Fibroblast of skin of left biceps (primary cell): ENCODE results near the gene EML5.

Source experiments
- DNase-seq, 2 experiments: peaks; one replicate each; pipeline ENCODE4 v3.0.0-alpha.2; 2013; ENCODE audit warnings: low read depth in 2 of 2

The EML5 gene

DNA sequence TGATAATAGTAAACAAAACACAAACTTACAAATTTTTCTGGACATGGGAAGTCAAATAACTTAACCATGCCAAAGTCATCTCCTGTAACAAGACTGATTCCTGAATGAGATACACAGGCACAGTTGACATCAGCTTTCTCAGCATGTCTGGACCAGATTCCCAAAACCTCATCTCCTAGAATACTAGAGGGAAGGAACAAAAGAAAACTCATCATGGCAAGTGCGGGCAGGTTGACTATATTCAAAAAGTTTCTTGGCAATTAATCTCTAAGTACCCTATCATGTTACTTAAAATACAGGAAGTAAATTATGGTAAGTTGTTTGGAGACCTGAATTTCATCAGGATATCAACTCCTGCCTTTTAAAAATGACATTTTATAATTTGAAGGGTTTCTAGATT is 176.1 kb downstream of the EML5 start:
- no peak for DNase-seq

DNA sequence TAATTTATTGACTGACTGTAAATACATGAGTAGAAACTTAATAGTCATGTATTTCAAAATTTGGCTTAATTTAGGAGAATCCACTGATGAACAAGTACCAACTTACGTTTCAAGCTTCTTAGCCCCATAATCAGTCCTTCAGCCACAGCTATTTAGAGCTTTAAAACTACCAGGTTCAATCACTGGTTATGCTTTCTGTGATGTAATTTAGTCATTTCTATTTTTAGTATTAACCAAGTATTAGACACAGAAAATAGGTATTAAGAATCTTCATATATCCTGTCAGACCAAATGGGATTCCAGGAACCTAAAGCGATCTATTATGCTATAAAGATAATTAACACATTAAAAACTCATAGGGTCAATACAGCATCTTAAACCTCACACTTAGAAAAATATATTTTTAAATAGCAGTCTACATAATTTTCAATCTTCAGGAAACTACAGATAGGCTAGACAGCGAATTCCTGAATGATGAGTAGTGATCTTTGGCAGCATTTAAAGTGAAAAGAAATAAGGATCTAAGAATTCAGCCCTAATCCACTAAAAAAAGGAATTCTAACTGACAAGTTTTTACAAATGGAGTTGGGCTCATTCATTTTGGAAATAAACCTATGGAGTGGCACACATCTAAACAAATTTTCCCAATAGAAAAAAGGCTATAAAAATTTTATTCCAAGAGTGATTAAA is 178.4 kb downstream of the EML5 start:
- DNase-seq = peak; percentile 40 to 48

DNA sequence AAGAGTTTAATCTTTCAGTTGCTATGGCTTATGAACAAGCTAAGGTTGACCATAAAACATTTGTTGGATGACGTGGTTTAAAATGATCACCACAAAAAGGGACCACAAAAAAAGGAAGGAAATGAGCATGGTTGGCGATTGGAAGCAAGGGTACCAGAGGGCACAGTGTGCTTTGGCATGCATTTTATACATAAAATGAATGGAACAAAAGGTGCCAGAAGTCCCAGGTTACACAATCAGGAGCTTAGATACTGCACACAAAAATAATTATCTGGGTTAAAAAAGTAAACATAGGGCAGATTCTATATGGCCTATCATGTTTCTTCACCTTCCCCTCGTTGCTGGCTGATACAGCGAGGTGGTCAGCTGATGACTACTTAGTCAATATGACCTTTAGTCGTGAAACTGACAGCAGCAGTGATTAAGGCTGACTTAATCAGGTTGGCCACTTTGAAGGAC is 179.2 kb downstream of the EML5 start:
- no peak for DNase-seq

- DNase-seq = no peak
These were observed 179.8 kb downstream of the EML5 start for GRCh38 chr14:88612981-88613380.

GRCh38 chr14:88611878-88612277 is 180.9 kb downstream of the EML5 start:
- no peak for DNase-seq

DNA sequence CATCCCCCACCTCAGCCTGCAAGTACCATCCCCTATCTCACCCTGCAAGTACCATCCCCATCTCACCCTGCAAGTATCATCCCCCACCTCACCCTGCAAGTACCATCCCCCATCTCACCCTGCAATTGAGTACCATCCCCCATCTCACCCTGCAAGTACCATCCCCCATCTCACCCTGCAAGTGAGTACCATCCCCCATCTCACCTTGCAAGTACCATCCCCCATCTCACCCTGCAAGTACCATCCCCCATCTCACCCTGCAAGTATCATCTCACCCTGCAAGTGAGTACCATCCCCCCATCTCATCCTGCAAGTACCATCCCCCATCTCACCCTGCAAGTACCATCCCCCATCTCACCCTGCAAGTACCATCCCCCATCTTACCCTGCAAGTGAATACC is 184.9 kb downstream of the EML5 start:
- no peak for DNase-seq

GRCh38 chr14:88605594-88605993 is 187.2 kb downstream of the EML5 start:
- DNase-seq = no peak

GRCh38 chr14:88604212-88604611 is 188.5 kb downstream of the EML5 start:
- no peak for DNase-seq

GRCh38 chr14:88599761-88600439 is 192.9 kb downstream of the EML5 start:
- DNase-seq = no peak

GRCh38 chr14:88599326-88599725 is 193.4 kb downstream of the EML5 start:
- no peak for DNase-seq

DNA sequence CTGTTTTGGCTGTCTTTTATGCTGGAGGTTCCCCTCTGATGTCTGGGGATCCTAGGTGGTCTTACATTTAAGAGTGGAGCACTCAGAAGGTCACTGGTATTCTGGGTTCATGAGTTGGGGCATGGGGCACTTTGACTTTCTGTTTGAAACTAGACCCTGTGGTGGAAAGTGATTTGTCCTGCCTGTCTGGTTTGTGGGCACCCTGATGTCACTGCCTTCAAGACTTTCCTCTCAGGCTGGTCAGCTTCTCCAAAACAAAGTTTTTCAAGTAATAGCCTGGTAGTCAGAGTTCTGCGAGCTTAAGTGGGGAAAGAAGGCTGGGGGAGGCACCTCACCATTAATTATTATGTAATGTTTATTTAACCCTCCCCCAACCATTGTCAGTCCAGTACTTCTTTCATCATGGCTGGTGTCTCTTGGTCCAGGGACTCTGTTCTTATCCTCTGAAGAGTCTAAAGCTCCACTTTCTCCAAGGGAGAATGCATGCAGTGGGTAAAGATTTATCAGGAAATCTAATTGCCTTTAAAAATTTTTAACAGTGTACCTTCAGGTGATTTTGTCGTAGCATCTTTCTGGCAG is 194.6 kb downstream of the EML5 start:
- DNase-seq = no peak

GRCh38 chr14:88597601-88598000 is 195.2 kb downstream of the EML5 start:
- DNase-seq = no peak

- no peak for DNase-seq
These were observed 195.7 kb downstream of the EML5 start for GRCh38 chr14:88597038-88597437.

- DNase-seq = no peak
These were observed 200.7 kb downstream of the EML5 start for GRCh38 chr14:88592031-88592430.

GRCh38 chr14:88590173-88590572 is 202.6 kb downstream of the EML5 start:
- no peak for DNase-seq

- no peak for DNase-seq
These were observed 204.7 kb downstream of the EML5 start for GRCh38 chr14:88588081-88588480.

DNA sequence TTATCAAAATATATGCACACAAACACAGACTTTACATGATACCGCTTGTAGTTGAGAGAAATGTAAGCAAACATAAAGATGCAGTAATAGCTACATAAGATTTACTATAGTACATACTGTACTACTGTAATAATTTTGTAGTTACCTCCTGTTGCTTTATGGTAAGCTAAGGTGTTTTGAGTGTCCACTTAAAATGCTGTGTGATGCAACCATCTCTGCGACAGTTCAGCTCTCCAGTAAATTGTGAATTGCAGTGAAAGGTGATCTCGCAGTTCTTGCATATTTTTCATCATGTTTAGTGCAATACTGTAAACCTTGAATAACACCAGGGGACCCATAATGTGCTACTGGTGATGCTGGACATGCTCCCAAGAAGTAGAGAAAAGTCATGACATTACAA is 208.3 kb downstream of the EML5 start:
- no peak for DNase-seq

GRCh38 chr14:88576222-88576621 is 216.5 kb downstream of the EML5 start:
- DNase-seq = no peak

GRCh38 chr14:88572117-88572516 is 220.6 kb downstream of the EML5 start:
- DNase-seq = no peak

- no peak for DNase-seq
These were observed 224.6 kb downstream of the EML5 start for GRCh38 chr14:88568196-88568595.

- DNase-seq = no peak
These were observed 227.3 kb downstream of the EML5 start for GRCh38 chr14:88565427-88565826.

DNA sequence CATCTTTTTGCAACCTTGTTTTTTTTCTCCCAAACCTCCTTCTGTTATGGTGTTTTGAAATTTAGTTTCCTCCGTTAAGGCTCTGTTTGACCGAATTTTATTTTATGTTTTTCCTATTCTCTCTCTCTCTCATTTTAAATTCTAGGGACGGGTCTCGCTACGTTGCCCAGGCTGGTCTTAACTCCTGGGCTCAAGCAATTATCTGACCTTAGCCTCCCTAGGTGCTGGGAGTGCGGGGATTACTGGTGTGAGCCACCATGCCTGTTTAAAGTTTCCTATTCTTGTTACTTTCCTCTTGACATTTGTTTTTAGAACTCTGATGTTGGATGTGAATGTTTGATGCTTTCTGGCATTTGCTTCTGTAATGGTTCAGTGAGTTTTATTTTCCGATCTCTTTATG is 228.9 kb downstream of the EML5 start:
- DNase-seq = no peak
